Gastrocnemius medialis (tissue), 4 donors: Measurements from ENCODE around the gene PLAGL2.

Experiments used
- CTCF ChIP-seq, 5 experiments: fragments of 450-650 bp in 3 of 5; fragments of 200-600 bp in 2 of 5; sonication (generic) in 2 of 5; IDR thresholded peaks in 4 of 5; conservative IDR thresholded peaks in 1 of 5; 1 replicate in 4 of 5; 2 replicates in 1 of 5; pipeline ENCODE4 v1.5.1; 2016 to 2019; ENCODE audit warnings: antibody characterized with exemption in 5 of 5, mild to moderate bottlenecking in 3 of 5, moderate library complexity in 3 of 5
- POLR2A ChIP-seq, 2 donors: fragments of 450-650 bp; IDR thresholded peaks; one replicate each; pipeline ENCODE4 v1.6.1; 2017; ENCODE audit warnings: antibody characterized with exemption in 2 of 2, mild to moderate bottlenecking in 2 of 2, moderate library complexity in 2 of 2

- no peak for TF ChIP-seq CTCF (IDR thresholded peaks at IDR 0.05 in 4 of 5, conservative IDR thresholded peaks at IDR 0.05 in 1 of 5)
- TF ChIP-seq POLR2A (IDR thresholded peaks at IDR 0.05), result no peak
Measured at GRCh38 chr20:32192698-32193097, 14.8 kb downstream of the PLAGL2 start.
